Measurements from ENCODE around the gene HOPX.

HOPX gene

DNA sequence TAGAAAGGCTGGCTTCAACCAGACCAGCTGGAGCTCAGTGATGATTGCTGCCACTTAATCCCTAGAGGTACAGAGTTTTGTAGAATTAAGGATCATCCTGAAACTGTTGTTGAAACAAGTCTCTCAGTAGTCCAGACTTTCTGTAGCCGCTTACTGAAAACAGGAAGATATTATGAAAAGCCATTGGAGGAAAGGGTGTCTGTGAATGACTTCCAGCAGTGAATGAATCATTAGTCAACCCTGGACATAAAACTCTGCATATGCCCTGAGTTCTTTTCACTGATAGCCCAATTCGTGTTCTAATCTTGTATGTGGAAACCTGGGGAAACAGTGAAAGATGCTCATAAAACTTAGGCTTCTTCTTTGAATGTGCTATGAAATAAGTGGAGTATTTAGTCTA is 14.8 kb downstream of the HOPX start:
- Histone ChIP-seq H3K4me3 (ENCODE audit: low read length) (no peak overlapping the region), H3K4me1 (ENCODE audit: control insufficient read depth, insufficient read depth, low read length) (peaks cover 30% of the 10 kb centered on the region), H3K36me3 (ENCODE audit: insufficient read depth, low read length) (no peaks in the 10 kb centered on the region), H3K9me3 (replicated peaks; ENCODE audit: low read length) (no peaks in the 10 kb centered on the region), H3K27me3 (ENCODE audit: control insufficient read depth, insufficient read depth, low read length) (no peaks in the 10 kb centered on the region), H3K9ac (ENCODE audit: low read depth, low read length) (no peak overlapping the region), H3K4me2 (ENCODE audit: low read length) (peak overlapping the region; percentile 20)

DNA sequence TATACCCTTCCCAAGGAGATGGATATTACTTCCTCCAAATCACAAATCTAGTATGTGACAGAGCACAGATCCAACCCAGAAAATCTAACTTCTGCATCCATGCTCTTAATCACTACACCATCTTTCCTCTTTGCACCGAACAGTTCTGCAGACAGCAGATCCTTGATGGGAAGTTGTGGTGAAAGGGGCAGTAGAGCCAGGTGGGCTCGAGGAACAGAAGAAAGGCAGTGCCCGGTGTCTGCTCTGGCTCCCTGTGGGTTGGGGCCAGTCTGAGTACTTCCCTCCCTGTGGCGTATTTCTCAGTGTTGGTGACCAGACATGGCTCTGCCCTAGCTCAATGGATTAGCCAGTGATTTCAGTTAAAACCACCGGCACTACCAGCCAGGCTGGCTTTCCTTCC is 15.3 kb downstream of the HOPX start:
- H3K4me1 ChIP-seq (ENCODE audit: control insufficient read depth, insufficient read depth, low read length) = peaks cover 28% of the 10 kb centered on the region
- H3K9ac ChIP-seq (ENCODE audit: low read depth, low read length) = no peak overlapping the region
- no peak overlapping the region for H3K4me2 ChIP-seq (ENCODE audit: low read length)
- no peaks in the 10 kb centered on the region for H3K9me3 ChIP-seq (replicated peaks; ENCODE audit: low read length)
- no peaks in the 10 kb centered on the region for H3K36me3 ChIP-seq (ENCODE audit: insufficient read depth, low read length)
- H3K27me3 ChIP-seq (ENCODE audit: control insufficient read depth, insufficient read depth, low read length) = no peaks in the 10 kb centered on the region
- no peak overlapping the region for H3K4me3 ChIP-seq (ENCODE audit: low read length)

DNA sequence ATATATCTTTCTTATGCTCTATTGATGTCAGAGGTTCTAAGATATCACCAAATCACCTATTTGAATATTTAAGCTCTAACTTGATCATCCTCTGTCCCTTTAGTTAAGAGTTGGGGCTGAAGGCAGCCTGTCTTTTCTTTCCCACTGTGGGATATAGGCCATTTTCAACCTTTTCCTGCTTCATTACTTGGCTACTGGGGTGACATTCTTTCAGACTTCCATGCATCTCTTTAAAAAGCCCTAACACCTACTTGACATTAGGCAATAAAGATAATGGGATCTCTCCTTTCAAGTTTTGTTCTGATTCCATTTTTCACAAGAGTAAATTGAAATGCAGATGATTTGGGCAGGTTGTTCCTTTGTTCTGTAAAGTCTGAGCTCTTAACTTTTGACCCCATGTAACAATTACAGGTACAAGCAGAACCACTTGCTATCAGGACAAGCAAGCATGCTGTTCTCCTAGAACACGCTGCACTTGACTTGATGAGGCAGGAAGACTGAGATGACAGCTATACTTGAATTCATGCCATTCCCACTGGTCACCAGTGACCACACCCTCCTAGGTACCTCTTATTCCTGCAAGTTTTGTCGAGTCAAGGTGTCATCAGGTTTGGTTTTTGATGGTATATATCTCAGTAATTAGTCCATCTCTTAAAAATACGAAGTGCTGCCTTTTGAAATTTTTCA is 18.2 kb downstream of the HOPX start:
- Histone ChIP-seq H3K4me3 (ENCODE audit: low read length) (no peak overlapping the region), H3K36me3 (ENCODE audit: insufficient read depth, low read length) (no peaks in the 10 kb centered on the region), H3K9ac (ENCODE audit: low read depth, low read length) (no peak overlapping the region), H3K27me3 (ENCODE audit: control insufficient read depth, insufficient read depth, low read length) (no peaks in the 10 kb centered on the region), H3K4me2 (ENCODE audit: low read length) (no peak overlapping the region), H3K9me3 (replicated peaks; ENCODE audit: low read length) (no peaks in the 10 kb centered on the region), H3K4me1 (ENCODE audit: control insufficient read depth, insufficient read depth, low read length) (peaks cover 34% of the 10 kb centered on the region)

DNA sequence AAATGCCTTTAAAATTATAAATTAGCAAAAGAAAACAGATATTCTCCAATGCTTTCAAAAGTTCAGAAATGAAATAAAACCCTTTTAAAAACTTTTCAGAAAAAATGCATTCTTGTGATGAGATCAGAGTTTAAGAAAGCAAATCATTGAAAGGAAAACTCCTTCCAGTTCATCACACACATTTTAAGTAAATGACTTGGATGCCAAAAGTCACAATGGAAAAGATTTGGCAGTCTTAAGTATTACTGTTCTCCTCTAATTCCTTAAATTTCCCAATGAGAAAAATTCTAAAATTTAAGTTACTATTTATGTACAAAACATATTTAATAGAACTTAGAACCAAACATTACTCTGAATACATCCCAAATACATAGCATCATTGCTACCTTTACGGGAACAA is 21.1 kb downstream of the HOPX start:
- H3K4me1 ChIP-seq (ENCODE audit: control insufficient read depth, insufficient read depth, low read length) = peaks cover 28% of the 10 kb centered on the region
- H3K9ac ChIP-seq (ENCODE audit: low read depth, low read length) = no peak overlapping the region
- H3K4me3 ChIP-seq (ENCODE audit: low read length) = no peak overlapping the region
- no peaks in the 10 kb centered on the region for H3K36me3 ChIP-seq (ENCODE audit: insufficient read depth, low read length)
- H3K27me3 ChIP-seq (ENCODE audit: control insufficient read depth, insufficient read depth, low read length) = peaks cover 5% of the 10 kb centered on the region
- H3K4me2 ChIP-seq (ENCODE audit: low read length) = no peak overlapping the region
- H3K9me3 ChIP-seq (replicated peaks; ENCODE audit: low read length) = no peaks in the 10 kb centered on the region

DNA sequence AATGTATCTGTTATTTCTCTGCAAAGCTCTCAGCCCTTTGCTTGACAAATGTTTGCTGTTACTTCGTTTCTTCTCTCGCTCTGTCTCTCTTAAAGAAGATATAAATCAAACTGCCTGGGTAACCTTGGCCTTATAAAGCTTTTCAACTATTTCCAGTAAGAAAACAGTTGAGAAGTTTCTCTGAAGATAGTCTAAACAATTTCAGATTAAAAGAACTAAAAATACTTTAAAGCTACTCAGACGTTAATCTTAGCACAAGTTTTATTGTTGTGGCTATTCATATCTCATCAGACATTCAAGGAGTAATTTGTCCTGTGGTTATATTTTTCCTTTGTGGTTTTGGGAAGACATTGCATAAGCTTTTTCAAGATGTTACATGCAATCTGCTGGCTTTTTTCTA is 22.6 kb downstream of the HOPX start:
- Histone ChIP-seq H3K4me3 (ENCODE audit: low read length) (no peak overlapping the region), H3K36me3 (ENCODE audit: insufficient read depth, low read length) (no peaks in the 10 kb centered on the region), H3K9ac (ENCODE audit: low read depth, low read length) (no peak overlapping the region), H3K9me3 (replicated peaks; ENCODE audit: low read length) (no peaks in the 10 kb centered on the region), H3K27me3 (ENCODE audit: control insufficient read depth, insufficient read depth, low read length) (peaks cover 5% of the 10 kb centered on the region), H3K4me1 (ENCODE audit: control insufficient read depth, insufficient read depth, low read length) (peaks cover 42% of the 10 kb centered on the region), H3K4me2 (ENCODE audit: low read length) (no peak overlapping the region)

DNA sequence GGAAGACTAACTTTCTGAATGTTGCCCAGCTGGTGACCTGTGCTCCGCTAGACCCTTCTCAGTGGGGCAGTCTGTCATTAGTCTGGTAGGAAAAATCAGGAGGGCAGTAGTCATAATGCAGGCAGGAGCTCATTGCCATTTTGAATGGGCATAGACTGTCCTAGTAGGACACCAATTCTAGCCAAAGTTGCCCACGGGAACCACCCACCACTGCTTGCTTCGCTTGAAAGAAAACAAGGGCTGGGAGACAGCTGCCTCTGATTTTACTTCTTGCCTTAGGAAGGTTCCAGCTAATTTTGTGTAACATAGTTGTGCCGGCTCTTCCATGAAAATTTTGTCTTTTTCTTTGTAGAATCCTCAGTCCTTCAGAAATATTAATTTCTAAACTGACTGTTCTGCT is 23.3 kb downstream of the HOPX start:
- Histone ChIP-seq H3K4me2 (ENCODE audit: low read length) (no peak overlapping the region), H3K9me3 (replicated peaks; ENCODE audit: low read length) (no peaks in the 10 kb centered on the region), H3K9ac (ENCODE audit: low read depth, low read length) (no peak overlapping the region), H3K4me1 (ENCODE audit: control insufficient read depth, insufficient read depth, low read length) (peaks cover 45% of the 10 kb centered on the region), H3K27me3 (ENCODE audit: control insufficient read depth, insufficient read depth, low read length) (peaks cover 5% of the 10 kb centered on the region), H3K36me3 (ENCODE audit: insufficient read depth, low read length) (no peaks in the 10 kb centered on the region), H3K4me3 (ENCODE audit: low read length) (no peak overlapping the region)

DNA sequence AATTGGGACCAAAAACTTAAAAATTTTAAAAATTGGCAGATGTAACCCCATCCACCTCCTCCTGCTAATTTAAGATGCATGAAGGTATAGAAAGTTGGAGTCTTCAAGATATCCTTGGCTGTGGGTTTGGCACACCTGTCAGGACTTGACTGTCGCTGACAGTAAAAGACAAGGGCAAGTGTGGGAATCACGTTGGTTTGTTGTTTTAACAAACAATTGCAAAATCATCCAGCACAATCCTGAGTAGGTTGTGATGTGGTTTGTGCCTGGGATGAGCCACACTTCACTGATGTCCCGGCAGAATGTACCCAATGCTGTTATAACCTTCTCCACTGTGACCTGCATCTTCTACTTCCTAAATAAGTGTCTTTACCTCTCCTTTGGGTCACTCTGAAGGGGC is 24.0 kb downstream of the HOPX start:
- Histone ChIP-seq H3K4me3 (ENCODE audit: low read length) (no peak overlapping the region), H3K4me2 (ENCODE audit: low read length) (no peak overlapping the region), H3K9me3 (replicated peaks; ENCODE audit: low read length) (no peaks in the 10 kb centered on the region), H3K36me3 (ENCODE audit: insufficient read depth, low read length) (no peaks in the 10 kb centered on the region), H3K4me1 (ENCODE audit: control insufficient read depth, insufficient read depth, low read length) (peaks cover 45% of the 10 kb centered on the region), H3K27me3 (ENCODE audit: control insufficient read depth, insufficient read depth, low read length) (peaks cover 5% of the 10 kb centered on the region), H3K9ac (ENCODE audit: low read depth, low read length) (no peak overlapping the region)

DNA sequence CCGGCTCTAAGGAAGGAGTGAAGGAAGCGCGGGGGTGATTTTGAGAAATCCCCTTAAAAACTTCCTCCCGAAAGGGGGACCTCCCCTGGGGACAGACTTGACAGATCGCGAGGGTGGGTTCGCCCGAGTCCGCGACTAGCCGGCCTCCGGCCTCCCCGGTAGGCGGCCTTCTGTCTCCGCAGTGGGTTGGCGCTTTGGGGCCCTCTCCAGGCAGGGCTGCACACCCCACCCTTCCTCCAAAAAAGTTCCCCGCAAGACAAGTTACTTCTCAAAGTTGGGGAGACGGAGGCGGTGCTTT is 24.8 kb downstream of the HOPX start:
- Histone ChIP-seq H3K36me3 (ENCODE audit: insufficient read depth, low read length) (no peaks in the 10 kb centered on the region), H3K4me3 (ENCODE audit: low read length) (peak overlapping the region; percentile 75), H3K9me3 (replicated peaks; ENCODE audit: low read length) (no peaks in the 10 kb centered on the region), H3K4me1 (ENCODE audit: control insufficient read depth, insufficient read depth, low read length) (peaks cover 45% of the 10 kb centered on the region), H3K4me2 (ENCODE audit: low read length) (peak overlapping the region; percentile 84), H3K27me3 (ENCODE audit: control insufficient read depth, insufficient read depth, low read length) (peaks cover 5% of the 10 kb centered on the region), H3K9ac (ENCODE audit: low read depth, low read length) (peak overlapping the region; percentile 57)

DNA sequence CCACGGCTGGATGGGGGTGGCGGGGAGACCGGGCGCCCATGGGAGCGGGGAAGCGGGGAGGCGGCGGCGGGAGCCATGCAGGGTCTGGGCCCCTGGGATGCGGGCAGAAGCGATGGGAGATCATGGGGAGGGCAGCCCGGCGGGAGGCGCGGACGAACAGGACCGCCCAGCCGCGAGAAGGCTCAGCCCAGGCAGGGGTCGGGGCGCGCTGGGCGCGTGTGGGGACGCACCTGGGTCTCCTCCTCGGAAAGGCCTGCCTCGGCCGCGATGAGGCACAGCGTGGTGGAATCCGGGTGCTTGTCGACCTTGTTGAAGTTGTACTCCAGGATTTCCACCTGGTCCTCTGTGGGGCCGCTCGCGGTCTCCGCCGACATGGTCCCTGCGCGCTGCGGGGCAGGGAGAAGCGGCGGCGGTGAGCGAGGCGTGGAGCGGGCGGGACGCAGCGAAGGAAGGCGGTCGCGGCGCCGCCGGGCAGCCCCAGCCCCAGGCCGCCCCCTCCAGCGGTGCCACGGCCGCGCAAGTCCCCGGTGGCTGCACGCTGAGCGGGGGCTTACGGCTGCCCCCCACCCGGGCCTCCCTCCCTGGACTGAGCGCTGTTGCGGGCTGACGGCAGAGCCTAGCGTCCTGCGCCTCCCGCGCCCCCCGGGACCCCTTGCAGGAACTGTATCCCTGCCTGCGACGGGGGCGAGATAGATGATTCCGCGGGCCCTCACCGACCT is 25.3 kb downstream of the HOPX start:
- Histone ChIP-seq H3K36me3 (ENCODE audit: insufficient read depth, low read length) (no peaks in the 10 kb centered on the region), H3K4me1 (ENCODE audit: control insufficient read depth, insufficient read depth, low read length) (peaks cover 45% of the 10 kb centered on the region), H3K4me3 (ENCODE audit: low read length) (peak overlapping the region; percentile 75), H3K27me3 (ENCODE audit: control insufficient read depth, insufficient read depth, low read length) (peaks cover 5% of the 10 kb centered on the region), H3K9ac (ENCODE audit: low read depth, low read length) (peak overlapping the region; percentile 57), H3K4me2 (ENCODE audit: low read length) (peak overlapping the region; percentile 84), H3K9me3 (replicated peaks; ENCODE audit: low read length) (no peaks in the 10 kb centered on the region)

DNA sequence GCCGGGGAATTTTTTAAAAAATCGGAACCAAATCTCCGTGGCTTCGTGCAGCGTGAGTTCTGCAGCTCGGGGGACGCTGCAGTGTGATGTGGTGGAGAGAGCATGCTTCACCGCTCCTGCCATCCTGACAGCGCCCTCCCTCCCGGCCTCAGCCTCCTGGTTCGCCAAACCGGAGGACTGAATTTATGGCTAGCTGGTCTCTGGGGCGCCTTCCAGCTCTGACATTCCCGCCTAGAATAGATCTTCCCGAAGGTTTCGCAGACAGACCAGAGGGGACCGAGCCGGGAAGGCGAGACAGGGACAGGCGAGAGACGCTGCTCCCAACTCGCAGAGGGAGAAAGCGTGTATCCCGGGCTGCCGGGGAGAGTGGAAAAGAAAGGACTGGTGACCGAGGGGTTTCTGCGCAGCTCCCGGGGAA is 25.9 kb downstream of the HOPX start:
- Histone ChIP-seq H3K9me3 (replicated peaks; ENCODE audit: low read length) (no peaks in the 10 kb centered on the region), H3K9ac (ENCODE audit: low read depth, low read length) (peak overlapping the region; percentile 57), H3K36me3 (ENCODE audit: insufficient read depth, low read length) (no peaks in the 10 kb centered on the region), H3K4me1 (ENCODE audit: control insufficient read depth, insufficient read depth, low read length) (peaks cover 45% of the 10 kb centered on the region), H3K27me3 (ENCODE audit: control insufficient read depth, insufficient read depth, low read length) (peaks cover 5% of the 10 kb centered on the region), H3K4me3 (ENCODE audit: low read length) (peak overlapping the region; percentile 75), H3K4me2 (ENCODE audit: low read length) (peak overlapping the region; percentile 84)

DNA sequence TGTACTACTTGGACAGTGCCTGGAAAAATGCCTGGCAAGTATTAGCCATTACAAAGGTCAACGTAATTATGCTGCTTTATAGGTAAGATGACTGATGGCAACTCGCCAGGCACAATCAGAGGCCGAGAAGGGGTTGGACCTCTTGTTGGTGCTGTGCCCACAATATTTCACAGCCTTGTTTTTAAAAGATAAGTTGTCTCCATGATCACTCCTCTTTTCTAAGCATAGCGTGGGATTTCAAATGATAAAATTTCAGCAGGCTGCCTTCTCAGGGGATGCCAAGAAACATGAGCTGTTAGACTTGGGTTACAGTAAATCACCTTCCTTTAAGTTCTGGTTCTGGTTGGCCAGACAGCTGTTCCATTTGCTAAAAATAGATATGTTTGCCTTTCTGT is 26.9 kb downstream of the HOPX start:
- peaks cover 5% of the 10 kb centered on the region for H3K27me3 ChIP-seq (ENCODE audit: control insufficient read depth, insufficient read depth, low read length)
- no peak overlapping the region for H3K9ac ChIP-seq (ENCODE audit: low read depth, low read length)
- H3K36me3 ChIP-seq (ENCODE audit: insufficient read depth, low read length) = no peaks in the 10 kb centered on the region
- H3K4me3 ChIP-seq (ENCODE audit: low read length) = no peak overlapping the region
- H3K4me2 ChIP-seq (ENCODE audit: low read length) = peak overlapping the region; percentile 84
- no peaks in the 10 kb centered on the region for H3K9me3 ChIP-seq (replicated peaks; ENCODE audit: low read length)
- peaks cover 45% of the 10 kb centered on the region for H3K4me1 ChIP-seq (ENCODE audit: control insufficient read depth, insufficient read depth, low read length)
